ENCODE measurements around the gene AIP.
"Not testable (repeated sequence)": the region's sequence is repeated elsewhere in the genome, so short reads cannot be mapped to it uniquely, and the experiment has no call there.

AIP gene

DNA sequence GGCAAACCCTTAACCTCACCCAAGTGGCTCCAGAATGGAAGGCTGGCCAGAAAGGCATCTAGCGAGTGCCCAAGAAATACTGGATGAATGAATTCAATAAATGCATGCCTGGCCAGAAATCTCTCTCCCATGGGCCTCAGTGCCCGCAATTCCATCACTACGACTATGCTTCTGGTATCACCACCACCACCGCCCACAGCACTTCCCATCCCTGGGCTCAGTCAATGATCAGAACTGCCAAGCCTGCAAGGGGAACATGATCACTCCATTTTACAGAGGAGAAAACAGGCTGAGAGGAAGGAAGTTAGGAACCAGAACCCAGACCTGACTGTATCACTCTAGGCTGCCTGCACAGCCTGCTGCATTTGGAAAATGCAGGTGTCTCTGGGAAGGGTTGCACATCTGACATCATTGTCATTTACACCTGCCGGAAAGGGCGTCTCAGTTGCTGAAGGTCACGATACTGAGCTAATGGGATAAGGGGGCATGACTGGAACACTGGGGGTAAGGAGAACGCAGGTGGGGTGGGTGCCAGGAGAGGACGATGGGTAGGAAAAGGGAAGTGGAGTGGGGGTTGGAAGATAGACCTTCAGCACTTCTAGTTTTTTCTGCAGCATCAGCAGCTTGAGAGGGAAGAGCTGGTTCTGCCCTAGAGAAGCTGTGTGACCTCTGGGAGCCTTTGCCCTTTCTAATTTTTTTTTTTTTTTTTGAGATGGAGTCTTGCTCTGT is 33.5 kb upstream of the AIP start:
- DNase-seq: no peak

DNA sequence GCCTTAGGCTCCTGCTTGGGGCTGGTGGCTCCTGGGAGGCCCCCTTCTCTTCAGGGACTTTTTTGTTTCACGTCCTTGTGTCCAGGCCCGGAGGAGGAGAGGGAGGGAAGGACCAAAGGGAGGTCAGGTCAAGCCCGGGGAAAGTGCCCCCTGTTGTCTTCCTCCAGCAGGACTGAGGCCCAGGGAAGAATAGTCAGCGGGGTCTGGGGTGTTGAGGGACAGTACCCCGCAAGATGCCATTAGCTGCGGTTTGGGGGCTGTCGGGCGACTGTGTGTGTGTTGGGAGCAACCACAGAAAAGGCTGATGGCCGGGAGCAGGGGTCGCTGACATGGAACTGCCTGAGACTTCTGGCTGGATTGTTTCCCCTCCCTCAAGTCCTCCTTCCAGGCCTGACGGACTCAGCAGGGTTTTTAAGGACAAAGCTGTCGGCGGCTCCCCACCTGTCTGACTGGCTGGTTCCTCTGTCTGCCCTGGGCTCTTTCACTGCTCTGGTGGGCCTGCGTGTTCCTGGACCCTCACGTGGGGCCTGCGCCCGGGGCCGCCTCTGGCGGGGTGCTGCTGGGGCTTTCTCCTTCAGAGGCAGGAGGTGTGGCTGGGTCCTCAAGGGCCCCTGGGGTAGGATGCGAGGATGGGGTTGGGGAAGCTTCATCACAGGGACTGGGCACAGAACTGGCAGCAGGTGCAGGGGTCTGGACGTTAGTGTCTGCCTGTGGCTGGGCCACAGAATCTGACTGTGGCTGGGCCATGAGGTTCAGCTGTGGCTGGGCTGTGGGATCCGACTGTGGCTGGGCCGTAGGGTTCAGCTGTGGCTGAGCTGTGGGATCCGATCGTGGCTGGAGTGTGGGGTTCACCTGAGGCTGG is 31.8 kb upstream of the AIP start:
- DNase-seq: no peak

GRCh38 chr11:67451658-67451976 is 31.2 kb upstream of the AIP start:
- DNase-seq: no peak

- peak; percentile 68 for DNase-seq
These were observed 30.5 kb upstream of the AIP start, which contains the start of gene GPR152 for GRCh38 chr11:67452141-67452952. GPR152 (minus strand) TSS chr11:67452729; CDS start chr11:67452724, 5 bp downstream.

- DNase-seq: no peak
These were observed 28.8 kb upstream of the AIP start for GRCh38 chr11:67453816-67454732.

GRCh38 chr11:67455054-67455453 is 27.8 kb upstream of the AIP start, which contains the start of gene CABP4:
CABP4 (plus strand) TSS chr11:67455354; CDS start chr11:67455424, 70 bp downstream.
- DNase-seq: no peak

DNA sequence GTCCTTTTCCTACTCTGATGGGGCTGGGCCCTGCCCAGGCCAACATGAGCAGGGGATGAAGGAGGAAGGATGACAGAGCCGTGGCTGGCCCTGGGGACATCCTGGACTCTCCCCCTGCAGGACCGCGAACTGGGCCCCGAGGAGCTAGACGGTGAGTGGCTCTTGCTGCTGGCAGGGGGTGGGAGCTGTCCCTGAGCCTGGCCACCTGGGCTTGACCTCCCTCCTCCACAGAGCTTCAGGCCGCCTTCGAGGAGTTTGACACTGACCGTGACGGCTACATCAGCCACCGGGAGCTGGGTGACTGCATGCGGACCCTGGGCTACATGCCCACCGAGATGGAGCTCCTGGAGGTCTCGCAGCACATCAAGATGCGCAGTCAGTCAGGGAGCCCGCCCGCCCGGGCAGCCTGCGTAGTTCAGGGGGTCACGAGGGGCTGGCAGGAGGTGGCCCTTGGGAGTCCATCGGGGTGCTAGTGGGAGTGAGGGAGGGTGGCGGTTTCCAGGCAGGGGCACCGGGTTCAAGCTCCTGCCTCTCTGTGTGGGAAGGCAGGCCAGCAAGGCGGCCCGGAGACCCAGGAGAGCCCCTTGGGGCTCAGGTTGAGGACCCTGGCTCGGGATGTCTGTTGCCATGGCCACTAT is 26.6 kb upstream of the AIP start:
- no peak for DNase-seq

DNA sequence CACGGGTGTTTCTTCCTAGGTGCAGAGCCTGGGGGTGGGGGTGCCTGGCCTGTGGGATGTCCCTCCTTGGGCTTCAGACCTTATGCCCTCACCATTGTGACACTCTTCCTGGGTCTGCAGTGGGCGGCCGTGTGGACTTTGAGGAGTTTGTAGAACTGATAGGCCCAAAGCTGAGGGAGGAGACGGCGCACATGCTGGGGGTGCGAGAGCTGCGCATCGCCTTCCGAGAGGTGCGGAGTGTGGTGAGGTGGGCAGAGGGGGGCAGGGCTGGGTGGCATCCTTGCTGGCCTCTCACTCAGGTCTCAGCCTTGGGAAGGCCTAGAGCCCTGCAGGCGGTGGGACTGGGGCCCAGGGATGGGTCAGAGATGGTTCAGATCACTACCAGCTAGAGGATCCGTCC is 25.4 kb upstream of the AIP start:
- no peak for DNase-seq

DNA sequence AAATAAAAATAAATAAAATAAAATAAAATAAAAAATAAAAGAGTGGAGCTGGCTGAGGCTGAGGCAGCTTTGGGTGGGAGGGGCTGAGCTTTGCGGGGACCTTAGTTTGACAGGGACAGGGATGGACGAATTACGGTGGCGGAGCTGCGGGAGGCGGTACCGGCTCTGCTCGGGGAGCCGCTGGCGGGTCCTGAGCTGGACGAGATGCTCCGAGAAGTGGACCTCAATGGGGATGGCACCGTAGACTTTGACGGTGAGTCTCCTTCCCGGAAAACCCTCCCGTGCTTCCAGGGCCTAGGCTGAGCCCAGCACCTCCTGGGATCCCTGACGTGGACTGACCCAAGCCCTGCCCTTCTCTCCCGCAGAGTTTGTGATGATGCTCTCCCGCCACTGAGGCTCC is 24.6 kb upstream of the AIP start:
- DNase-seq: no peak

- no peak for DNase-seq
These were observed 19.6 kb upstream of the AIP start for GRCh38 chr11:67463186-67463585.

DNA sequence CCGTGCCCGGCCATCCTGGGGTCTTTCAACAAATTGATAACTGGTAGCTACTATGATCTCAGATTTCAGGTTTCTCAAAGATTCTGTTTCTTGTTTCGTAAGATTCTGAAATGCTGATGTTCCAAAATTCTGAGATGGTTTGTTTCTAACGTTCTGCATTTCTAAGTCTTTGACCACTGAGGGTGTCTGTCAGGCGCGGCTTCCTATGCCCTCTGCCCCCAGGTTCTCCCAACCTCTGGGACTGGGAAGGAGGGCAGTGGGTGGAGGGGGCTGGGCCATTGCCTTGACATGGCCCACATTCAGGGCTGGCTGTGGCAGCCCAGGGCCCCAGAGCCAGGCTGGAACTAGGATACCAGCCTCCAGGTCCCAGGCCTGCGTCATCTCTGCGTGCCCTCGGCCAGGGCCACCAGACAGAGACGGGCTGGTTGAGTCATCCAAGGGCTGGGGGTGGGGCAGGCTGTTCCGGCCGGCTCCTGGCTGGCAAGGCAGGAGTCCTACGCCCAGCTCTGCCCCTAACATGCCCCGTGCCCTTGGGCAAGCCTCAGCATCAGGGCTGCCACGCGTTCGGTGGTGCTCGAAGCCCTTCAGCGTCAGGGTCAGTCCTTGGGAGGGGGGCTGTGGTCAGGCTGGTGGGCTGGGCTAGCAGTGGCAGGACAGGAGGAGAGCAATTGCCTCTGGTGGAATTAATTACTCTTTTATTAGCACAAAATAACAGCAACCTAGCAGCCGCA is 19.0 kb upstream of the AIP start:
- DNase-seq: no peak

- peak; percentile 95 for DNase-seq
These were observed 18.2 kb upstream of the AIP start for GRCh38 chr11:67464411-67465188.

GRCh38 chr11:67465189-67465510 is 17.7 kb upstream of the AIP start:
- DNase-seq: no peak

DNA sequence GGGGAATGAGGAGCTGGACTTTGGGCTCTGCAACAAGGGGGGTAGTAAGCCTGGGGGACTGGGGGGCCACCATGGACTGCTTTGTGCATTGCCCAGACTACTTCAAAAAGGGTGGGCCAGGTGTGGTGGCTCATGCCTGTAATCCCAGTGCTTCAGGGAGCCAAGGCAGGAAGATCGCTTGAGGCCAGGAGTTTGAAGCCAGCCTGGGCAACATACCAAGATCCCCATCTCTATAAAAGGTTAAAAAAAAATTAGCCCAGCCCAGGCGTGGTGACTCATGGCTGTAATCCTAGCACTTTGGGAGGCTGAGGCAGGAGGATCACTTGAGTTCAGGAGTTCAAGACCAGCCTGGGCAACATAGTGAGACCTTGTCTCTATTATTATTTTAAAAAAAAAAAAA is 17.3 kb upstream of the AIP start:
- DNase-seq: not testable (repeated sequence)

GRCh38 chr11:67466367-67466766 is 16.5 kb upstream of the AIP start:
- DNase-seq: no peak

DNA sequence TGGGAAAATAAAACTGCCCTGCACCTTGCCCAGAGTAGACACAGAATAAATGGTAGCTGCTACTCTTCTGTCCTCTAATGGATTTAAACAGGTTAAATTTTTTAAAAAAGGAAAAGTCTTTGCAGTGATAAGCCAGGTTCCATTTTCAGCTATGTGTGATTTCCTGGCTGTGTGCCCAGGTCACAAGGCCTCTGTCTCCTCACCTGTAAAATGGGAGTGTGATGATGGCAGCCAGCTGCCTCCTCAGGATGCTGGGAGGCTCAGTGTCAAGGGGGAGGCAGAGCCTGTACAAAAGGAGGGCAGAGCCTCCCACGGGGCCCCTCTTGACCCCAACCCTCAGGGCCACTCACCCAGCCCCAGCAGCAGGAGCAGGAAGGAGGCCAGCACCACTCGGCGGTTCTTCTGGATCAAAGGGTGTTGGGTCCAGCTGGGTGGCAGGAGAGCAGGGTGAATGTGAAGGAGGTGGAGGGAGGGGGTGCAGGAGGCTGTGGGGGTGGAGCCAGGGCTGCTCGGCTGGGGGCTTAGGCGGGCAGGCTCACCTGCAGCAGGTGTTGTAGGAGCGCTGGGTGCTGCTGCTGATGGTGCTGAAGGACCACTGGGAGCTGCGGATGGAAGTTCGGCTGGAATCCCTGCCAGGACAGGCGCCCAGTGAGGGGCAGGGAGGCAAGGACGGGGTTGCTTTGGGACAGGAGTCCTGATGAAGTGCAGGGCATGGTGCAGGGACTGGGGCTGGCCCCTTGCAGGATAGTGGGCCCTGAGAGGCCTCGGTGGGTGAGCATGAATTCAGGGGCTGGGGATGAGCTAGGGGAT is 15.7 kb upstream of the AIP start:
- DNase-seq: no peak

- peak; percentile 63 for DNase-seq
These were observed 14.8 kb upstream of the AIP start for GRCh38 chr11:67468056-67468455.

- DNase-seq: no peak
These were observed 14.4 kb upstream of the AIP start for GRCh38 chr11:67468456-67468758.

DNA sequence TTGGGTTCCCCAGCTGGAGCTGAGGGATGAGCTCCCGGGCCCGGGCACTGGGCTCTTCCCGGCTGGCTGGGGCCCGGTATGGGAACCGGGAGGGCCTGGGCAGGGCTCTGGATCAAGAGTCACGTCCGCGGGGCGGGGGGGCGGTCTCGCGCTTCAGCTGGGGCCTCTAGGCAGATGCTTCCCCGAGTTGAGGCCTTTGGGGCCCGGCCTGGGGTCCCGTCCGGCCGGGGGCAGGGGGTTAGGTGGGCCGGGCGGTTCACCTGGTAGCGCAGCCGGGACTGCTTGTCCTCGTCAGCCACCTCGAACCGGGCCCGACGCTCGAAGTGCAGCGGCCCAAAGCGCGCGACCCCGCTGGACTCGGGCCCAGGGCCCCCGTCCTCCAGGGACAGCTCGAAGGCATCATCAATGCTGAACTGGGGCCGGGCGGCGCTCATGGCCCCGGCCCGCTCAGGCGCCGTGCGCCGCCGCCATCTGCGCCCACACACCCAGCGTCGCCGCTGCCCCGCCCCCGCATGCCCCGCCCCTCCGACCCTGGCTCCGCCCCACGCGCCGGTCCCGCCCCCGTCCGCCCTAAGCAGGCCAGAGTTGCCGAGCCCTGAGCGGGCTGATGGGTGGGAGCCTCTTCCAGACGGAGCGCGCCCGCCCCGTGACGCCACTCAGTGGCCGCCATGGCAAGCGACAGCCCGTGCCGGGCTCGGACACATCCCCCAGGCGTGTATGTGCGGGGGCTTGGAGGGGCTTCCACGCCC is 13.9 kb upstream of the AIP start, which contains the start of gene TMEM134:
TMEM134 (minus strand) TSS at position 493 of the 749 bp plus-strand sequence; CDS start at position 434, 59 bp downstream.
- peak; percentile 96 for DNase-seq
